ENCODE measurements around the gene ARHGAP1. TPM values are rescaled to one million over a fixed set of nuclear protein-coding genes. Genes with fewer than 3 reads are reported as not detected.

ARHGAP1 gene
- total and polyA plus RNA-seq, 2 of the 13 experiments (the other 11 are each of a cell fraction or from before 2014, with no cell fraction given): 18.6 to 30.3 TPM

DNA sequence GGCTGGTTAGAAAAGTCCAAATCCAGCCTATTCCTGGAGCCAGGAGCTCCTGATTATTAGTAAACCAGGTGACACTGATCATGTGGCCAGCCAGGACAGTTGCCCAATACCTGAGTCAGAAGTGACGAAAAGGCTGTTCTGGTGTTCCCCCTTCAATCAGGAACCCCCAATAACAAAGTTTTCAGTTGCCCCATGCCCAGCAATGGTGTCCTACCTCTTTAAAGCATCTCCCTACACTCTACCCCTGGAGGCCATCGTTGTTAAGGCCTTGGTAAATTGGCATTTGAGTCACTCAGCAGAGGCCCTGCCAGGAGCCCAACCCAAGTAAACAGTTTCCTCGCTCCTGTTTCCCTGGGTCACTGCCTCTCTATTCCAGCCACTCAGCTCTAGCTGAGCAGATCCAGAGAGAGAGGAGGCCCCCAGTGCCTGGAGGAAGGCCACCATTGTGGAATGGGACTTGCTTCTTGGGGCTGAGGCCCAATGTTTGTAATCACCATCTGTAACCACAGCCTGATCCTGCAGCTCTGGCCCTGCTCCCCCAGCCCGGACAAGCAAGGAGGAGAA is 25.0 kb downstream of the ARHGAP1 start (continued):
- TF ChIP-seq ZNF598 (CRISPR knock-in tag; IDR thresholded peaks at IDR 0.05; ENCODE audit: borderline replicate concordance) (0 out of 2 replicates have a peak, but pooled peaks have one; percentile 53), ZNF367 (CRISPR knock-in tag; IDR thresholded peaks at IDR 0.05; ENCODE audit: borderline replicate concordance) (no peak), SIN3A (IDR thresholded peaks at IDR 0.05; ENCODE audit: borderline replicate concordance, low read depth, low read length) (0 out of 2 replicates have a peak, but pooled peaks have one; percentile 48), XRCC5 (optimal IDR thresholded peaks at IDR 0.05; ENCODE audit: low read length) (peak; percentile 20), MYC (CRISPR knock-in tag; IDR thresholded peaks at IDR 0.05; ENCODE audit: borderline replicate concordance) (no peak), POLR2AphosphoS5 (IDR thresholded peaks at IDR 0.05; ENCODE audit: low read depth, low read length) (no peak), PAF1 (CRISPR knock-in tag; IDR thresholded peaks at IDR 0.05) (no peak), RAD51 (IDR thresholded peaks at IDR 0.05; ENCODE audit: borderline replicate concordance) (peak; percentile 57), ZNF724P (CRISPR knock-in tag; IDR thresholded peaks at IDR 0.05; ENCODE audit: borderline replicate concordance) (no peak), ZNF501 (CRISPR knock-in tag; IDR thresholded peaks at IDR 0.05) (peak; percentile 67), ZNF317 (CRISPR knock-in tag; IDR thresholded peaks at IDR 0.05) (0 out of 2 replicates have a peak, but pooled peaks have one; percentile 48), STAG1 (CRISPR knock-in tag; IDR thresholded peaks at IDR 0.05) (no peak), ZNF619 (CRISPR knock-in tag; IDR thresholded peaks at IDR 0.05) (no peak), GTF3A (CRISPR knock-in tag; conservative IDR thresholded peaks at IDR 0.05) (no peak)
- TF ChIP-seq, protein P1, sequence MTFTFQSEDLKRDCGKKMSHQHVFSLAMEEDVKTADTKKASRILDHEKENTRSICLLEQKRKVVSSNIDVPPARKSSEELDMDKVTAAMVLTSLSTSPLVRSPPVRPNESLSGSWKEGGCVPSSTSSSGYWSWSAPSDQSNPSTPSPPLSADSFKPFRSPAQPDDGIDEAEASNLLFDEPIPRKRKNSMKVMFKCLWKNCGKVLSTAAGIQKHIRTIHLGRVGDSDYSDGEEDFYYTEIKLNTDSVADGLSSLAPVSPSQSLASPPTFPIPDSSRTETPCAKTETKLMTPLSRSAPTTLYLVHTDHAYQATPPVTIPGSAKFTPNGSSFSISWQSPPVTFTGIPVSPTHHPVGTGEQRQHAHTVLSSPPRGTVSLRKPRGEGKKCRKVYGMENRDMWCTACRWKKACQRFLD (CRISPR knock-in tag; IDR thresholded peaks at IDR 0.05; ENCODE audit: borderline replicate concordance): no peak
- TF ChIP-seq, protein P2, sequence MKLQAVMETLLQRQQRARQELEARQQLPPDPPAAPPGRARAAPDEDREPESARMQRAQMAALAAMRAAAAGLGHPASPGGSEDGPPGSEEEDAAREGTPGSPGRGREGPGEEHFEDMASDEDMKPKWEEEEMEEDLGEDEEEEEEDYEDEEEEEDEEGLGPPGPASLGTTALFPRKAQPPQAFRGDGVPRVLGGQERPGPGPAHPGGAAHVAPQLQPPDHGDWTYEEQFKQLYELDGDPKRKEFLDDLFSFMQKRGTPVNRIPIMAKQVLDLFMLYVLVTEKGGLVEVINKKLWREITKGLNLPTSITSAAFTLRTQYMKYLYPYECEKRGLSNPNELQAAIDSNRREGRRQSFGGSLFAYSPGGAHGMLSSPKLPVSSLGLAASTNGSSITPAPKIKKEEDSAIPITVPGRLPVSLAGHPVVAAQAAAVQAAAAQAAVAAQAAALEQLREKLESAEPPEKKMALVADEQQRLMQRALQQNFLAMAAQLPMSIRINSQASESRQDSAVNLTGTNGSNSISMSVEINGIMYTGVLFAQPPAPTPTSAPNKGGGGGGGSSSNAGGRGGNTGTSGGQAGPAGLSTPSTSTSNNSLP (IDR thresholded peaks at IDR 0.05; ENCODE audit: low read depth, low read length): no peak
- TF ChIP-seq, protein P3, sequence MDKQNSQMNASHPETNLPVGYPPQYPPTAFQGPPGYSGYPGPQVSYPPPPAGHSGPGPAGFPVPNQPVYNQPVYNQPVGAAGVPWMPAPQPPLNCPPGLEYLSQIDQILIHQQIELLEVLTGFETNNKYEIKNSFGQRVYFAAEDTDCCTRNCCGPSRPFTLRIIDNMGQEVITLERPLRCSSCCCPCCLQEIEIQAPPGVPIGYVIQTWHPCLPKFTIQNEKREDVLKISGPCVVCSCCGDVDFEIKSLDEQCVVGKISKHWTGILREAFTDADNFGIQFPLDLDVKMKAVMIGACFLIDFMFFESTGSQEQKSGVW (CRISPR knock-in tag; IDR thresholded peaks at IDR 0.05; ENCODE audit: borderline replicate concordance): no peak
- TF ChIP-seq, protein P4, sequence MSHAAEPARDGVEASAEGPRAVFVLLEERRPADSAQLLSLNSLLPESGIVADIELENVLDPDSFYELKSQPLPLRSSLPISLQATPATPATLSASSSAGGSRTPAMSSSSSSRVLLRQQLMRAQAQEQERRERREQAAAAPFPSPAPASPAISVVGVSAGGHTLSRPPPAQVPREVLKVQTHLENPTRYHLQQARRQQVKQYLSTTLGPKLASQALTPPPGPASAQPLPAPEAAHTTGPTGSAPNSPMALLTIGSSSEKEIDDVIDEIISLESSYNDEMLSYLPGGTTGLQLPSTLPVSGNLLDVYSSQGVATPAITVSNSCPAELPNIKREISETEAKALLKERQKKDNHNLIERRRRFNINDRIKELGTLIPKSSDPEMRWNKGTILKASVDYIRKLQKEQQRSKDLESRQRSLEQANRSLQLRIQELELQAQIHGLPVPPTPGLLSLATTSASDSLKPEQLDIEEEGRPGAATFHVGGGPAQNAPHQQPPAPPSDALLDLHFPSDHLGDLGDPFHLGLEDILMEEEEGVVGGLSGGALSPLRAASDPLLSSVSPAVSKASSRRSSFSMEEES (CRISPR knock-in tag; IDR thresholded peaks at IDR 0.05): peak; percentile 63
- TF ChIP-seq, protein P5, sequence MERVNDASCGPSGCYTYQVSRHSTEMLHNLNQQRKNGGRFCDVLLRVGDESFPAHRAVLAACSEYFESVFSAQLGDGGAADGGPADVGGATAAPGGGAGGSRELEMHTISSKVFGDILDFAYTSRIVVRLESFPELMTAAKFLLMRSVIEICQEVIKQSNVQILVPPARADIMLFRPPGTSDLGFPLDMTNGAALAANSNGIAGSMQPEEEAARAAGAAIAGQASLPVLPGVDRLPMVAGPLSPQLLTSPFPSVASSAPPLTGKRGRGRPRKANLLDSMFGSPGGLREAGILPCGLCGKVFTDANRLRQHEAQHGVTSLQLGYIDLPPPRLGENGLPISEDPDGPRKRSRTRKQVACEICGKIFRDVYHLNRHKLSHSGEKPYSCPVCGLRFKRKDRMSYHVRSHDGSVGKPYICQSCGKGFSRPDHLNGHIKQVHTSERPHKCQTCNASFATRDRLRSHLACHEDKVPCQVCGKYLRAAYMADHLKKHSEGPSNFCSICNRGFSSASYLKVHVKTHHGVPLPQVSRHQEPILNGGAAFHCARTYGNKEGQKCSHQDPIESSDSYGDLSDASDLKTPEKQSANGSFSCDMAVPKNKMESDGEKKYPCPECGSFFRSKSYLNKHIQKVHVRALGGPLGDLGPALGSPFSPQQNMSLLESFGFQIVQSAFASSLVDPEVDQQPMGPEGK (CRISPR knock-in tag; IDR thresholded peaks at IDR 0.05): 0 out of 2 replicates have a peak, but pooled peaks have one; percentile 25
- TF ChIP-seq, protein P6, sequence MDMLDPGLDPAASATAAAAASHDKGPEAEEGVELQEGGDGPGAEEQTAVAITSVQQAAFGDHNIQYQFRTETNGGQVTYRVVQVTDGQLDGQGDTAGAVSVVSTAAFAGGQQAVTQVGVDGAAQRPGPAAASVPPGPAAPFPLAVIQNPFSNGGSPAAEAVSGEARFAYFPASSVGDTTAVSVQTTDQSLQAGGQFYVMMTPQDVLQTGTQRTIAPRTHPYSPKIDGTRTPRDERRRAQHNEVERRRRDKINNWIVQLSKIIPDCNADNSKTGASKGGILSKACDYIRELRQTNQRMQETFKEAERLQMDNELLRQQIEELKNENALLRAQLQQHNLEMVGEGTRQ (IDR thresholded peaks at IDR 0.05; ENCODE audit: low read depth, low read length): peak; percentile 69
- TF ChIP-seq, protein P6 (CRISPR knock-in tag; IDR thresholded peaks at IDR 0.05; ENCODE audit: borderline replicate concordance): peak; percentile 51; the same call in 1 of the 2 replicates

Data from HepG2 (cell line).